ENCODE measurements around the gene MAMLD1. TPM values are rescaled to one million over a fixed set of nuclear protein-coding genes. Genes with fewer than 3 reads are reported as not detected.

Gene MAMLD1
- total RNA-seq, 1 experiment from 2014 or later, result 0.48 TPM

DNA sequence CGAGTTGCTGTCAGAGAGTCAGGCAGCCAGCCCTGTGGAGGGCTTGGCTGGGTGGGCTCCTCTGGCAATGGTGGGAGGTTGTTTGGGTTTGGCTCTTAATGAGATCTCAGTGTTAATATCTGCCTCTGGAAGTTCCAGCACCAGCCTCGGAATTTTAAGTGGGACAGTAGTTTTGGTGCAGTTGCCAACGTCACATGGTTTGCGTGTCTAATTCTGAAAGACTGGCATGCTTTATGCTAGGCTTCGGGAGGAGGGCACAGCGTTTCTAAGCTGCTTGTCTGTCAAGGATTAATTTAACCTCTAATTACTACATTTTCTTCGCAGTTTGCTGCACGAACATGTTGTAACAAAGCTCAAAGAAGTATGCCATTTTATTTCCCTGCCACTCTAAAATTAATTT is 9.2 kb downstream of the MAMLD1 start:
- Mint-ChIP-seq H3K27me3 (ENCODE audit: low read depth) (peaks cover 40% of the 10 kb centered on the region), H3K4me1 (peaks cover 8 to 9% of the 10 kb centered on the region in 2 experiments)

More for the DNA sequence above, 9.2 kb downstream of the MAMLD1 start:
- Histone ChIP-seq H2BK20ac (ENCODE audit: low read depth, low read length, poor library complexity, severe bottlenecking) (no peak overlapping the region), H3K18ac (ENCODE audit: insufficient read length, low read depth, low read length) (no peak overlapping the region), H3K56ac (ENCODE audit: insufficient read length, low read depth, low read length) (no peak overlapping the region), H3K4me1 (ENCODE audit: insufficient read depth, low read length) (peaks cover 3% of the 10 kb centered on the region; the same call in 1 of the 2 replicates), H3K23ac (ENCODE audit: insufficient read length, low read depth, low read length) (no peak overlapping the region), H3K14ac (ENCODE audit: insufficient read depth, low read length) (no peak overlapping the region), H2BK12ac (ENCODE audit: insufficient read length, low read depth, low read length) (no peak overlapping the region), H4K20me1 (ENCODE audit: control insufficient read depth, insufficient read depth, insufficient read length) (no peaks in the 10 kb centered on the region), H3K27me3 (ENCODE audit: insufficient read depth, low read length) (no peaks in the 10 kb centered on the region; the same call in 1 of the 2 replicates), H3K27ac (ENCODE audit: insufficient read length, low read depth, low read length) (no peak overlapping the region), H2AFZ (ENCODE audit: low read length) (no peak overlapping the region), H4K8ac (replicated peaks; ENCODE audit: insufficient read length, low read depth, low read length) (no peak overlapping the region), H4K91ac (ENCODE audit: insufficient read length, low read depth, low read length) (no peak overlapping the region), H3T11ph (ENCODE audit: low read length) (no peak overlapping the region), H4K5ac (ENCODE audit: insufficient read length, low read depth, low read length) (no peak overlapping the region), H2AK5ac (ENCODE audit: insufficient read length, low read length) (no peak overlapping the region), H2BK120ac (ENCODE audit: low read depth, low read length, poor library complexity, severe bottlenecking) (no peak overlapping the region), H2BK5ac (ENCODE audit: insufficient read length, low read length) (no peak overlapping the region), H3K4me2 (ENCODE audit: insufficient read depth, insufficient read length, low read length) (no peak overlapping the region), H3K4ac (ENCODE audit: low read depth, low read length) (no peak overlapping the region), H3K9ac (ENCODE audit: extremely low read depth, insufficient read length, low read length) (no peak overlapping the region), H3K9me3 (ENCODE audit: control insufficient read depth, low read depth, low read length) (no peaks in the 10 kb centered on the region), H3K79me1 (ENCODE audit: insufficient read depth, low read depth, low read length, poor library complexity, severe bottlenecking) (no peaks in the 10 kb centered on the region), H3K79me2 (ENCODE audit: insufficient read depth, low read length) (no peaks in the 10 kb centered on the region), H2BK15ac (ENCODE audit: low read depth, low read length) (no peak overlapping the region), H3K23me2 (ENCODE audit: insufficient read length, low read depth, low read length, poor library complexity, severe bottlenecking) (no peaks in the 10 kb centered on the region)
- no CpG with 5 or more reads among the region's 8 CpGs for WGBS (ENCODE audit: extremely low coverage, insufficient read length, low lambda C conversion rate)
- DNase-seq, result no peak
- TF ChIP-seq, protein P1, sequence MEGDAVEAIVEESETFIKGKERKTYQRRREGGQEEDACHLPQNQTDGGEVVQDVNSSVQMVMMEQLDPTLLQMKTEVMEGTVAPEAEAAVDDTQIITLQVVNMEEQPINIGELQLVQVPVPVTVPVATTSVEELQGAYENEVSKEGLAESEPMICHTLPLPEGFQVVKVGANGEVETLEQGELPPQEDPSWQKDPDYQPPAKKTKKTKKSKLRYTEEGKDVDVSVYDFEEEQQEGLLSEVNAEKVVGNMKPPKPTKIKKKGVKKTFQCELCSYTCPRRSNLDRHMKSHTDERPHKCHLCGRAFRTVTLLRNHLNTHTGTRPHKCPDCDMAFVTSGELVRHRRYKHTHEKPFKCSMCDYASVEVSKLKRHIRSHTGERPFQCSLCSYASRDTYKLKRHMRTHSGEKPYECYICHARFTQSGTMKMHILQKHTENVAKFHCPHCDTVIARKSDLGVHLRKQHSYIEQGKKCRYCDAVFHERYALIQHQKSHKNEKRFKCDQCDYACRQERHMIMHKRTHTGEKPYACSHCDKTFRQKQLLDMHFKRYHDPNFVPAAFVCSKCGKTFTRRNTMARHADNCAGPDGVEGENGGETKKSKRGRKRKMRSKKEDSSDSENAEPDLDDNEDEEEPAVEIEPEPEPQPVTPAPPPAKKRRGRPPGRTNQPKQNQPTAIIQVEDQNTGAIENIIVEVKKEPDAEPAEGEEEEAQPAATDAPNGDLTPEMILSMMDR (conservative IDR thresholded peaks at IDR 0.05), result no peak
- H3K36me3 Mint-ChIP-seq (ENCODE audit: insufficient read depth in 1 of 3, low read depth in 3 of 3), result no peaks in the 10 kb centered on the region; a peak in 1 of 7 replicates
- H3K9me3 Mint-ChIP-seq, result peaks cover 54 to 66% of the 10 kb centered on the region in 2 experiments
- no peak overlapping the region; a peak in 1 of 5 replicates for H3K4me3 Mint-ChIP-seq
- H3K27ac Mint-ChIP-seq, result no peak overlapping the region
